CD4-positive, alpha-beta T cell treated with Interleukin-4 for 1 hour (primary cell): ENCODE results near the gene ANAPC2.

Experiments
- DNase-seq, 2 donors: peaks; one replicate each; pipeline ENCODE4 v3.0.0-alpha.2; 2020 to 2022

Gene ANAPC2

GRCh38 chr9:137172901-137173795 is 15.2 kb downstream of the ANAPC2 start:
- DNase-seq, result no peak

- DNase-seq, result no peak
These were observed 17.0 kb downstream of the ANAPC2 start for GRCh38 chr9:137171149-137171900.

- no peak for DNase-seq
These were observed 17.7 kb downstream of the ANAPC2 start for GRCh38 chr9:137170486-137171148.

GRCh38 chr9:137169896-137170358 is 18.4 kb downstream of the ANAPC2 start, which contains the start of gene LRRC26:
Gene LRRC26 (minus strand): TSS chr9:137170051. CDS start chr9:137169943, 108 bp downstream.
- DNase-seq, result no peak

GRCh38 chr9:137168904-137169856 is 19.2 kb downstream of the ANAPC2 start:
- no peak for DNase-seq

GRCh38 chr9:137168573-137168903 is 19.8 kb downstream of the ANAPC2 start:
- DNase-seq, result no peak

- DNase-seq, result no peak
These were observed 20.4 kb downstream of the ANAPC2 start for GRCh38 chr9:137167747-137168572.

- DNase-seq, result no peak
These were observed 21.0 kb downstream of the ANAPC2 start for GRCh38 chr9:137167277-137167746.

GRCh38 chr9:137166380-137167229 is 21.8 kb downstream of the ANAPC2 start:
- DNase-seq, result no peak

GRCh38 chr9:137165250-137165836 is 23.0 kb downstream of the ANAPC2 start:
- no peak for DNase-seq

GRCh38 chr9:137164370-137165249 is 23.8 kb downstream of the ANAPC2 start:
- no peak for DNase-seq

GRCh38 chr9:137163805-137164204 is 24.6 kb downstream of the ANAPC2 start:
- DNase-seq, result no peak

GRCh38 chr9:137163365-137163715 is 25.0 kb downstream of the ANAPC2 start:
- DNase-seq, result no peak

GRCh38 chr9:137162505-137163364 is 25.6 kb downstream of the ANAPC2 start:
- DNase-seq, result no peak

GRCh38 chr9:137161558-137162486 is 26.5 kb downstream of the ANAPC2 start:
- no peak for DNase-seq
